Measurements from ENCODE around the gene TRAF4. TPM values are rescaled to one million over a fixed set of nuclear protein-coding genes. Genes with fewer than 3 reads are reported as not detected.

TRAF4 gene
- total RNA-seq, 3 donors from 2014 or later: 66.0 to 166 (median 126) TPM

DNA sequence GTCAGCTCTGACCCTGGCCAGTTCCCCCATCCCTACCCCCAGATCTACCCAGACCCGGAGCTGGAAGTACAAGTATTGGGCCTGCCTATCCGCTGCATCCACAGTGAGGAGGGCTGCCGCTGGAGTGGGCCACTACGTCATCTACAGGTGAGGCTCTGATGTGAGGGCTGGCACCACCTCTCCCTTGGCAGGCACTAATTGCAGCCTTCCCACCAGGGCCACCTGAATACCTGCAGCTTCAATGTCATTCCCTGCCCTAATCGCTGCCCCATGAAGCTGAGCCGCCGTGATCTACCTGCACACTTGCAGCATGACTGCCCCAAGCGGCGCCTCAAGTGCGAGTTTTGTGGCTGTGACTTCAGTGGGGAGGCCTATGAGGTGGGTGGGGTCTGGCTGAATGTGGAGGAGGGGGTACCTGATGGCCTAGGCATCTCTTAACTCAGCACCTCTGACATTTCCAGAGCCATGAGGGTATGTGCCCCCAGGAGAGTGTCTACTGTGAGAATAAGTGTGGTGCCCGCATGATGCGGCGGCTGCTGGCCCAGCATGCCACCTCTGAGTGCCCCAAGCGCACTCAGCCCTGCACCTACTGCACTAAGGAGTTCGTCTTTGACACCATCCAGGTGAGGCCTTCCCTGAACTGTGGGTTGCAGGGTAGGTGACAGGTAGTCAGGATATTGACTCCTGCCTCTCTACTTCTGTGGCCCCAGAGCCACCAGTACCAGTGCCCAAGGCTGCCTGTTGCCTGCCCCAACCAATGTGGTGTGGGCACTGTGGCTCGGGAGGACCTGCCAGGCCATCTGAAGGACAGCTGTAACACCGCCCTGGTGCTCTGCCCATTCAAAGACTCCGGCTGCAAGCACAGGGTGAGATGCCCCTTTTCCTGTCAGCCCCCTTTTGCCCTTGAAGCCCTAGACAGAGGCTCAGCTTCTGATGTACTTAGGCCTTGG lies 4.3 kb downstream of the TRAF4 start:
- intact Hi-C loops (cut with DNase I, micrococcal nuclease): no loop called here
- ATAC-seq: no peak
- TF ChIP-seq, protein P1, sequence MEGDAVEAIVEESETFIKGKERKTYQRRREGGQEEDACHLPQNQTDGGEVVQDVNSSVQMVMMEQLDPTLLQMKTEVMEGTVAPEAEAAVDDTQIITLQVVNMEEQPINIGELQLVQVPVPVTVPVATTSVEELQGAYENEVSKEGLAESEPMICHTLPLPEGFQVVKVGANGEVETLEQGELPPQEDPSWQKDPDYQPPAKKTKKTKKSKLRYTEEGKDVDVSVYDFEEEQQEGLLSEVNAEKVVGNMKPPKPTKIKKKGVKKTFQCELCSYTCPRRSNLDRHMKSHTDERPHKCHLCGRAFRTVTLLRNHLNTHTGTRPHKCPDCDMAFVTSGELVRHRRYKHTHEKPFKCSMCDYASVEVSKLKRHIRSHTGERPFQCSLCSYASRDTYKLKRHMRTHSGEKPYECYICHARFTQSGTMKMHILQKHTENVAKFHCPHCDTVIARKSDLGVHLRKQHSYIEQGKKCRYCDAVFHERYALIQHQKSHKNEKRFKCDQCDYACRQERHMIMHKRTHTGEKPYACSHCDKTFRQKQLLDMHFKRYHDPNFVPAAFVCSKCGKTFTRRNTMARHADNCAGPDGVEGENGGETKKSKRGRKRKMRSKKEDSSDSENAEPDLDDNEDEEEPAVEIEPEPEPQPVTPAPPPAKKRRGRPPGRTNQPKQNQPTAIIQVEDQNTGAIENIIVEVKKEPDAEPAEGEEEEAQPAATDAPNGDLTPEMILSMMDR (IDR thresholded peaks at IDR 0.05): no peak
- no peaks in the 10 kb centered on the region for H3K9me3 ChIP-seq
- peaks cover 41% of the 10 kb centered on the region for H3K4me1 ChIP-seq (ENCODE audit: low read depth)
- DNase-seq: no peak
- no peak overlapping the region for H3K4me3 ChIP-seq
- no peaks in the 10 kb centered on the region for H3K36me3 ChIP-seq (ENCODE audit: low read depth)

DNA sequence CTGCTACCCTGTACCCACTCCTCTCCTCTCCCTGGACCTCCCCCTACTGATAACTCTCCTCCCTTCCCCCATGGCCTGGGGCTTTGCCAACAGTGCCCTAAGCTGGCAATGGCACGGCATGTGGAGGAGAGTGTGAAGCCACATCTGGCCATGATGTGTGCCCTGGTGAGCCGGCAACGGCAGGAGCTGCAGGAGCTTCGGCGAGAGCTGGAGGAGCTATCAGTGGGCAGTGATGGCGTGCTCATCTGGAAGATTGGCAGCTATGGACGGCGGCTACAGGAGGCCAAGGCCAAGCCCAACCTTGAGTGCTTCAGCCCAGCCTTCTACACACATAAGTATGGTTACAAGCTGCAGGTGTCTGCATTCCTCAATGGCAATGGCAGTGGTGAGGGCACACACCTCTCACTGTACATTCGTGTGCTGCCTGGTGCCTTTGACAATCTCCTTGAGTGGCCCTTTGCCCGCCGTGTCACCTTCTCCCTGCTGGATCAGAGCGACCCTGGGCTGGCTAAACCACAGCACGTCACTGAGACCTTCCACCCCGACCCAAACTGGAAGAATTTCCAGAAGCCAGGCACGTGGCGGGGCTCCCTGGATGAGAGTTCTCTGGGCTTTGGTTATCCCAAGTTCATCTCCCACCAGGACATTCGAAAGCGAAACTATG lies 5.2 kb downstream of the TRAF4 start:
- intact Hi-C loops (cut with DNase I, micrococcal nuclease): no loop called here
- DNase-seq (peak in 1 of 3 donors; percentile 46), ATAC-seq (no peak)
- no peaks in the 10 kb centered on the region for H3K36me3 ChIP-seq (ENCODE audit: low read depth)
- TF ChIP-seq, protein P1 (IDR thresholded peaks at IDR 0.05): no peak
- H3K4me1 ChIP-seq (ENCODE audit: low read depth): peaks cover 37% of the 10 kb centered on the region
- H3K4me3 ChIP-seq: no peak overlapping the region
- no peaks in the 10 kb centered on the region for H3K9me3 ChIP-seq

DNA sequence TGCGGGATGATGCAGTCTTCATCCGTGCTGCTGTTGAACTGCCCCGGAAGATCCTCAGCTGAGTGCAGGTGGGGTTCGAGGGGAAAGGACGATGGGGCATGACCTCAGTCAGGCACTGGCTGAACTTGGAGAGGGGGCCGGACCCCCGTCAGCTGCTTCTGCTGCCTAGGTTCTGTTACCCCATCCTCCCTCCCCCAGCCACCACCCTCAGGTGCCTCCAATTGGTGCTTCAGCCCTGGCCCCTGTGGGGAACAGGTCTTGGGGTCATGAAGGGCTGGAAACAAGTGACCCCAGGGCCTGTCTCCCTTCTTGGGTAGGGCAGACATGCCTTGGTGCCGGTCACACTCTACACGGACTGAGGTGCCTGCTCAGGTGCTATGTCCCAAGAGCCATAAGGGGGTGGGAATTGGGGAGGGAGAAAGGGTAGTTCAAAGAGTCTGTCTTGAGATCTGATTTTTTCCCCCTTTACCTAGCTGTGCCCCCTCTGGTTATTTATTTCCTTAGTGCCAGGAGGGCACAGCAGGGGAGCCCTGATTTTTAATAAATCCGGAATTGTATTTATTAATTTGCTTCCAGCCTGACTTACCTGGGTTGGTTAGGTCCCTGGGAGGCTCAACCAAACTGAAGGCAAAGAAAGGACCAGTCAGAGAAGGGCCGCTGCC lies 5.8 kb downstream of the TRAF4 start:
- H3K36me3 ChIP-seq (ENCODE audit: low read depth): no peaks in the 10 kb centered on the region
- intact Hi-C loops (cut with DNase I, micrococcal nuclease): loop anchor here in 1 of 2 donors (10.0 kb wide), 1 partner anchor 165 kb away; no protein-coding TSS in a partner anchor
- DNase-seq: no peak

GRCh38 chr17:28750178-28751047 lies 6.6 kb downstream of the TRAF4 start:
- intact Hi-C loops (cut with DNase I, micrococcal nuclease): loop anchor here in 1 of 2 donors (10.0 kb wide), 1 partner anchor 164 kb away; no protein-coding TSS in a partner anchor
- TF ChIP-seq, protein P1 (IDR thresholded peaks at IDR 0.05): peak; percentile 99
- peak; percentile 93 to 99 (median 96) for DNase-seq
- peaks cover 34% of the 10 kb centered on the region for H3K4me1 ChIP-seq (ENCODE audit: low read depth)
- no peaks in the 10 kb centered on the region for H3K9me3 ChIP-seq
- no peak overlapping the region for H3K4me3 ChIP-seq
- no peaks in the 10 kb centered on the region for H3K36me3 ChIP-seq (ENCODE audit: low read depth)
- ATAC-seq: peak; percentile 71

More for the DNA sequence above, 5.8 kb downstream of the TRAF4 start:
- H3K4me3 ChIP-seq: no peak overlapping the region
- no peaks in the 10 kb centered on the region for H3K9me3 ChIP-seq
- TF ChIP-seq, protein P1 (IDR thresholded peaks at IDR 0.05): no peak
- ATAC-seq: no peak
- peaks cover 37% of the 10 kb centered on the region for H3K4me1 ChIP-seq (ENCODE audit: low read depth)

Measured in mucosa of descending colon (tissue), 3 donors.